CD4-positive, alpha-beta T cell (primary cell): Measurements from ENCODE around the gene ADCY2. TPM values are rescaled to one million over a fixed set of nuclear protein-coding genes. Genes with fewer than 3 reads are reported as not detected.

Experiments
- ATAC-seq: fragments of 200-7000 bp; cut with Tn5 transposase; one replicate; pipeline ENCODE4 v1.10.0; 2022; ENCODE audit warnings: mild to moderate bottlenecking; ENCODE audit not compliant: poor library complexity
- CTCF ChIA-PET: fragments of 350-600 bp; sonication (Branson Sonifier 250); formaldehyde crosslinking; loops from one replicate; lab custom pipeline; 2021; ENCODE audit warnings: antibody characterized with exemption, inconsistent platforms; lab: Charles Lee
- POLR2A ChIA-PET: fragments of 350-600 bp; sonication (Branson Sonifier 250); formaldehyde crosslinking; loops from one replicate; lab custom pipeline; 2021; ENCODE audit warnings: antibody characterized with exemption, inconsistent platforms; lab: Charles Lee
- DNase-seq, 14 experiments: peaks; one replicate each; pipeline ENCODE4 v3.0.0-alpha.2; 2013 to 2020; ENCODE audit warnings: mixed read lengths in 2 of 14
- H3K27ac ChIP-seq, 2 donors: one replicate each; pipeline versions ENCODE4 v1.5.1 to v1.7.0; 2013; ENCODE audit warnings: low read length in 2 of 2, low read depth in 1 of 2, mild to moderate bottlenecking in 1 of 2
- H3K27me3 ChIP-seq, 2 experiments: 1 replicate in 1 of 2; 2 replicates in 1 of 2; pipeline versions ENCODE4 v1.6.1 to v1.7.0; 2013; ENCODE audit warnings: low read length in 2 of 2, control low read depth in 1 of 2, mild to moderate bottlenecking in 1 of 2, moderate library complexity in 1 of 2; ENCODE audit not compliant: insufficient read depth in 2 of 2, control insufficient read depth in 1 of 2
- H3K36me3 ChIP-seq: one replicate; pipeline ENCODE4 v1.6.1; 2013; ENCODE audit warnings: low read length, control low read depth; ENCODE audit not compliant: insufficient read depth
- H3K4me1 ChIP-seq: one replicate; pipeline ENCODE4 v1.6.1; 2013; ENCODE audit warnings: low read length, control low read depth; ENCODE audit not compliant: insufficient read depth
- H3K4me3 ChIP-seq: one replicate; pipeline ENCODE4 v1.5.1; 2013; ENCODE audit warnings: mild to moderate bottlenecking, low read length, moderate library complexity
- H3K9me3 ChIP-seq, 2 experiments: 1 replicate in 1 of 2; 2 replicates in 1 of 2; pipeline versions ENCODE4 v1.6.1 to v1.7.0; 2013; ENCODE audit warnings: low read length in 2 of 2, mild to moderate bottlenecking in 2 of 2, control low read depth in 1 of 2, moderate library complexity in 1 of 2; ENCODE audit not compliant: control insufficient read depth in 1 of 2, insufficient read depth in 1 of 2
- H3K27ac Mint-ChIP-seq: one replicate; pipeline ENCODE4 v1.8.0; 2020; ENCODE audit warnings: mixed read lengths
- H3K27me3 Mint-ChIP-seq: one replicate; pipeline ENCODE4 v1.8.0; 2021; ENCODE audit warnings: mixed read lengths
- H3K36me3 Mint-ChIP-seq: one replicate; pipeline ENCODE4 v1.8.0; 2021; ENCODE audit warnings: low read depth, mixed read lengths
- H3K4me1 Mint-ChIP-seq: one replicate; pipeline ENCODE4 v1.8.0; 2021; ENCODE audit warnings: low read depth, mixed read lengths
- H3K4me3 Mint-ChIP-seq: one replicate; pipeline ENCODE4 v1.8.0; 2020; ENCODE audit warnings: mild to moderate bottlenecking, mixed read lengths
- H3K9me3 Mint-ChIP-seq: one replicate; pipeline ENCODE4 v1.8.0; 2020; ENCODE audit warnings: mixed read lengths
- CTCF ChIP-seq: fragments of 200-600 bp; IDR thresholded peaks from one replicate; pipeline ENCODE4 v1.8.0; 2022; ENCODE audit warnings: antibody characterized with exemption, mild to moderate bottlenecking
- intact Hi-C, 2 experiments: fragments of 100-400 bp; cut with DNase I in 1 of 2; cut with micrococcal nuclease in 1 of 2; formaldehyde crosslinking; loops; one replicate each; pipeline versions ENCODE4 v1.15.1 to v1.9.0; 2023 to 2025; cut with DNase I, micrococcal nuclease
- total RNA-seq, 174 experiments: library from RNA in 2 of 174; stranded (reverse) in 2 of 174; gene quantifications; one replicate each; pipeline ENCODE4 v1.2.3 and lab custom pipeline; 2021 to 2026

ADCY2 gene
- total RNA-seq, 2 experiments from 2014 or later: not detected

DNA sequence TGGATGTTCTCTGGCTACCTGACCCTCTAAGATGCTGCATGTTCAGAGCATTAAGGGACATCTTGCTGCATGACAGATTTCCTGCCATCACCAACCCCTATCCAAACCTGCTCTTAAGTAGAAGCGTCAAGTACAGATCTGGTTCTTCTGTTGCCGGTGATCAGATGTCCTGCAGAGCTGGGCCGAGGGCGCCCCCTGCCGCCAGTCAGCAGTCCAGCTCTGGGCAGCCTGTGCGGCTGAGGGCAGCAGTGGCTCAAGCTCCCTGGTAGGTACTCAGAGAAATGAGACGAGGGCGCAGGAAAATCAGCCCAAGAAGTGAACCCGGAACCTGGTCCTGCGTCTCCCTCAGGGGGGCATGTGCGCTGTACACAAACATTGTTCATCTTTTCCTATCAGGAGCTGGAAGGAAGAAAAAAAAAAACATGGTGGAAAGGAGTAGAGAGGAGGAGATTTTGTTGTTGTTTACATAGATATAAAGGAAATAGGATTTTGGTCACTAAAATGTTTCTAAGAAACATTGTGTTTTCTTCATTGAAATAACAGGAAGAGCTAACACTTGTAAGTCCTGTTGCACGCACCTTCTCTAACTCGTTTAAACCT, 359.2 kb downstream of the ADCY2 start:
- H3K9me3 ChIP-seq: peaks cover 0 to 10% of the 10 kb centered on the region in 2 experiments
- H3K27ac ChIP-seq: no peak overlapping the region
- peaks cover 42% of the 10 kb centered on the region for H3K27me3 Mint-ChIP-seq
- no peak for TF ChIP-seq CTCF
- H3K27ac Mint-ChIP-seq: no peak overlapping the region
- H3K27me3 ChIP-seq: peaks cover 0 to 7% of the 10 kb centered on the region in 2 experiments
- H3K36me3 ChIP-seq: no peaks in the 10 kb centered on the region
- ChIA-PET POLR2A (no interaction called here), CTCF (no interaction called here)
- no peaks in the 10 kb centered on the region for H3K4me1 ChIP-seq
- H3K4me3 Mint-ChIP-seq: no peak overlapping the region
- H3K36me3 Mint-ChIP-seq: no peaks in the 10 kb centered on the region
- no peaks in the 10 kb centered on the region for H3K4me1 Mint-ChIP-seq
- H3K4me3 ChIP-seq: no peak overlapping the region
- no peak for ATAC-seq
- peak in 4 of 14 experiments; percentile 5 to 30 (median 18) for DNase-seq
- intact Hi-C loops: no loop called here
- no peaks in the 10 kb centered on the region for H3K9me3 Mint-ChIP-seq

GRCh38 chr5:7755958-7756357, 360.0 kb downstream of the ADCY2 start:
- Histone ChIP-seq H3K27ac (no peak overlapping the region), H3K9me3 (peaks cover 0 to 10% of the 10 kb centered on the region in 2 experiments), H3K4me1 (no peaks in the 10 kb centered on the region), H3K4me3 (no peak overlapping the region), H3K36me3 (no peaks in the 10 kb centered on the region), H3K27me3 (peaks cover 0 to 7% of the 10 kb centered on the region in 2 experiments)
- POLR2A ChIA-PET: no interaction called here
- intact Hi-C loops: no loop called here
- no peak for ATAC-seq
- no peak for TF ChIP-seq CTCF
- no peaks in the 10 kb centered on the region for H3K36me3 Mint-ChIP-seq
- CTCF ChIA-PET: no interaction called here
- no peak overlapping the region for H3K27ac Mint-ChIP-seq
- no peak overlapping the region for H3K4me3 Mint-ChIP-seq
- no peaks in the 10 kb centered on the region for H3K4me1 Mint-ChIP-seq
- H3K9me3 Mint-ChIP-seq: no peaks in the 10 kb centered on the region
- H3K27me3 Mint-ChIP-seq: peaks cover 42% of the 10 kb centered on the region
- no peak for DNase-seq

GRCh38 chr5:7756453-7756852, 360.5 kb downstream of the ADCY2 start:
- H3K4me1 ChIP-seq: no peaks in the 10 kb centered on the region
- Mint-ChIP-seq H3K27me3 (peaks cover 42% of the 10 kb centered on the region), H3K27ac (no peak overlapping the region), H3K9me3 (no peaks in the 10 kb centered on the region), H3K4me3 (no peak overlapping the region), H3K4me1 (no peaks in the 10 kb centered on the region), H3K36me3 (no peaks in the 10 kb centered on the region)
- peaks cover 0 to 7% of the 10 kb centered on the region in 2 experiments for H3K27me3 ChIP-seq
- no peak overlapping the region for H3K27ac ChIP-seq
- no peak for TF ChIP-seq CTCF
- no peaks in the 10 kb centered on the region for H3K36me3 ChIP-seq
- H3K4me3 ChIP-seq: no peak overlapping the region
- intact Hi-C loops: no loop called here
- ChIA-PET POLR2A (no interaction called here), CTCF (no interaction called here)
- no peak for ATAC-seq
- peaks cover 0 to 10% of the 10 kb centered on the region in 2 experiments for H3K9me3 ChIP-seq
- no peak for DNase-seq
